Raji (cell line): ENCODE results near the gene RASGEF1B.

Experiments used
- POLR2A ChIP-seq: IDR thresholded peaks from 2 replicates; pipeline ENCODE4 v1.6.1; 2011; ENCODE audit warnings: low read depth, low read length, control low read depth; ENCODE audit not compliant: insufficient read depth

RASGEF1B gene

DNA sequence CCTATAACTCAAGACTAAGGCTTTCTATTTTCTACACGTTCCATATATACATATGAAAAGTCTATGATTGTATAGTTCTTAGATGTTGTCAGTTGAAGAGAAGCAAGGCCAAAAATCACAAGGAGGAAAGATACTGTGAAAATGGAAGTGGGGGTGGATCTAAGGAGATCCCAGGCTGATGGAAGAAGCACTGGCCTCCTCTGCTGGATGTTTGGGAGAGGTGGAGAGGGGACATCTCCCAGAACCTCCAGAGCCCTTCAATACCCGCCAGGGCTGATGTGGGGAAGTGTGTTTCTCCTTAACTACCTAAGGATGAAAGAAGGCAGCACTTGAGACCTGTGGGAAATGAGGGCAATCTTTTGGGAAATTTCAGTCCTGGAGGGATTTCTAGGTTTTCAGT lies 67.4 kb downstream of the RASGEF1B start:
- TF ChIP-seq POLR2A, result no peak

DNA sequence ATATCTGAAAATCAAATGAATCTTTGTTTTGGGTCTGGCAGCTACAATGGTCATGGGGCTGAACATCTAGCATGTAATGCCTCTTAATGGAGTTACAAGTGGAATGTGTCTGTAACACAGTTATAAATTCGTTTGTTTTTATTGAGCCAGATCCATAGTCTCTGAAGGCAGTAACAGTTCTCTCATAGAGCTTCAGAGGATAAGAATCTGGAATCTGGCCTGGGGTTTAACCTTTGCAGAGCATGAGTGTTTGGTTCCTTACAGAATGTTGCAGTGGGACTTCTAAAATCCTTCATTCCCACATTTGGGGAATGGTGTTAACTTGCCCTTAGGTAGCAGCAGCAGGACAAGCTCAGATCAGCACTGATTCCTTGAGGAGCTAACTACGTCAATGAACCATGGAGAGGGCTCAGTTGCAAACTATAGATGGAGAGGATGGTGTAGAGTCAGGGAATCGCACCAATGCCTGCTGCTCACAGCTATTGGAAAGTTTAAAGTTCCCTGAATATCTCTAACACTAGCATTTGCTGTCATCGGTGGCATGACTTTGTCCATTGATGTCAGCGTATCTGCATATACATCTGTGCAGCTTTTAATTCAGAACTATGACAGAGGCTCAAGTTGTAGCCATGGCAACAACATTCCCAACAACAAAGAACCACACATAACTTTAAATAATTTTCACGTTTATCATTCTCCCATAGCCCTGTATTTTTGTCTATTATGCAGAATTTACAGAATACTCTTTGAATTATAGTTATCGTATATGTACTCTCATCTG lies 72.2 kb downstream of the RASGEF1B start:
- TF ChIP-seq POLR2A, result no peak

DNA sequence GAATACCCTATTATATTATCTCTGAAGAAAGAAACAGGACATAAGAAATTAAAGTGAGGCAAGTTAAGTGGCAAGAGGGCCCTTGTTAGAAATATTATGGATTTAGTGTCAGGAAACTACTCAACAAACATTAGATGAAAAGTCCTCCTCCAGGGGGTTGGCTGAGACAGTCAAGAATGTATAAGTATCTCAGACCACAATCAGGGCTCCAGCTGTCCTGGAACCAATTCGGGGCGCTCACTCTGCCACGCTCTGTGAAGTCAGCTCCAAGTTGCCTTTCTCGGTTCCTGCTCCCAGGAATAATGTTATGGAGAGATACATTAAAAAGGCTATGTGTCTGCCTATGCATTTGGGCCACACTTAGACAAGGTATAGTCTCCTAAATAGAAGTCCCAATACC lies 73.3 kb downstream of the RASGEF1B start:
- no peak for TF ChIP-seq POLR2A

DNA sequence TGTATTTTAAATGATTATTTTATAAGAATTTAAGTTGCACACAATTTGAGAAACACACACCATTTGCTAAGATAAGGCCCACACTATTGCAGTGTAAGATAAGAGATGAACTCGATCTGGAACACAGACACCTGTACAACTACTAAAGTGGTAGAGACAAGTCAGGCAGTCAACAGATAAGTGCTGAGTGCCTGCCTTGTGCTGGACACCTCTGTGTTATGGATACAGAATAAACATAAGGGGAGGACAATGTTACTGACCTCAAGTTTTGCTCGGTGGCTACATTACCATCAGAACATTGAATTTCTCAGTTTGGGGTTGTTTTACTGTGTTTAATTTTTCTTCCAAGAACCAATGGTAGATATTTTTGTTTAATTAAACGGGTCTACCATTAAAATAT lies 74.1 kb downstream of the RASGEF1B start:
- TF ChIP-seq POLR2A, result no peak

DNA sequence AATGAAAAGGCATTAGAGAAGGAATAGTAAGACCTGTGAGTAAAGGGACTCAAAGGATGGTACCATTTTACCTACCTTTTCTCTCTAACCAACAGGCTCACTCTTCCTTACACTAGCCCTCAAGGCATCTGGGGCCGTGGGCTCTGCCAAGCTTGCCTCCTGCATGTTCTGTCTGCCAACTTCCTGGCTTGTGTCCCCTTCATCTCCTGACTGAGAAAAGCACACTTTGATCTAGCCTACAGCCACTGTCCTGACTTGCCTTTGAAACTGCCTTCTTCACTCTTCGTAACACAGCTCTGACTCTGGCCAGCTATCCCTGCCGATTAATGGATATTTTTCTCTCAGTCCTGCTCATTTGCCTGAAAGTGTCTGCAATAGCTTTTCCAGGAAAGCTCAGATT lies 76.5 kb downstream of the RASGEF1B start:
- no peak for TF ChIP-seq POLR2A

DNA sequence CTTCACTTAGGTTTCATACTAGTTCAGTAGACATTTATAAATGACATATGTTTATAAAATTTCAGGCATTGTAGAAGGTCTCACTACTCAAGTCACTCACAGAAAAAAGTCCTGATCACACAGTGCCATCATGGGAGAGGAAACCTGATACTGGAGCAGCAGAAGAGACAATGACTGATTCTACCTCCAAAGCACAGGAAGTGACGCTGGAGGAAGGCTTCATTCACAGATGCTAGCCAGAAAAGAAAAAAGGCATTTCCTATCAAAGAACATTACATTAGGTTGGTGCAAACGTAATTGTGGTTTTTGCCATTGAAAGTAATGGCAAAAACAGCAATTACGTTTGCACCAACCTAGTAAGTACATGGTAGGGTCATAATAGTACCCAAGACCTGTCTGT lies 79.5 kb downstream of the RASGEF1B start:
- TF ChIP-seq POLR2A, result no peak

DNA sequence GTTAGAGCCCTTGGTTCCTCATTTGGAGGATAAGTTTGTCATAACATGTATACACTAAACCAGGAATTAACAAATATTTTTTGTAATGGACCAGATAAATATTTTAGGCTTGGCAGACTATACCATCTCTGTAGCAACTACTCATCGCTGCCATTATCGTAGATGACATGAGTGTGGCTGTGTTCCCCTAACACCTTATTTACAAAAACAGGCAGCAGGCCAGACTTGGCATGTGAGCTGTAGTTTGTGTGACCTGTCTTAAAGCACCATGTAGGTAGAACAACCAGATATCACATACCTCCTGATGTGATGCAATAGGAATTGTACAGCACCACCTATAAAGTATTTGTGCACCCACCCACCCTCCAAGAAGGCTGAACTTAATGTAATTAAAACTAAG lies 82.0 kb downstream of the RASGEF1B start:
- TF ChIP-seq POLR2A, result no peak

DNA sequence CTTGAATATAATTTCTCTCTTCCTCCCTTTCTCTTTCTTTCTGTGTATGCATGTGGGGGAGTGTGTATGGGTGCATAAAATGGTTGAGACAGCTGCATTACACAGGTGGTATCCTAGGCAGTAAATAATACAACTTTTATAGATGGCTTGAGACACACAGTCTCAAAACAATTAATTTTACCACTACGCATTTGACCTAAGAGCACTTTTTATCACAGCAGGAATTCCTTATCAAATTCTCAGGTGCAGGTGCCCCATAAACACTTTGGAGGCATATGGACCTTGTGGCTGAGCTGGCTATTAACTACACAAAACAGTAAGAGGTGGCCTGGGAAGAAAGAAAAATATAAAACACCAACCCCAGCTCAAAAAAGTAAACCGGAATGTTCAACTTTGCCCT lies 91.3 kb downstream of the RASGEF1B start:
- TF ChIP-seq POLR2A, result no peak

DNA sequence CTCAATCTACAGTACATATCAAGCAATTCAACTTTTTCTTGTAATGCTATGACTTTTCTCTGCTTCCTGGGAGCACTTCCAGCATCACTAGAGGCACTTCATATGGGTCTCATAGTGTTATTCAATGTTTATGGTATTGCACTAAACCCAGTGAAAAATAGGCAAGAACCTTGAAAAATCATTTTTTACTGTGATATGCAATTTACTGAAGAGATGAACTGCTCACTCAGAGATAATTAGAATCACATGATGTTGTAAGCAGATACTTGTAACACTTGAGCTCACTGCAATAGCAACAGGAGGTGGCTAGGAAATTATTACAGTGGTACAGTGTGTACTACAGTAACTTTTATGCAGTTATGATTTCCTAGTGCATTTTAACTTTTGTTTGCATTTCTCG lies 93.3 kb downstream of the RASGEF1B start:
- TF ChIP-seq POLR2A, result no peak

DNA sequence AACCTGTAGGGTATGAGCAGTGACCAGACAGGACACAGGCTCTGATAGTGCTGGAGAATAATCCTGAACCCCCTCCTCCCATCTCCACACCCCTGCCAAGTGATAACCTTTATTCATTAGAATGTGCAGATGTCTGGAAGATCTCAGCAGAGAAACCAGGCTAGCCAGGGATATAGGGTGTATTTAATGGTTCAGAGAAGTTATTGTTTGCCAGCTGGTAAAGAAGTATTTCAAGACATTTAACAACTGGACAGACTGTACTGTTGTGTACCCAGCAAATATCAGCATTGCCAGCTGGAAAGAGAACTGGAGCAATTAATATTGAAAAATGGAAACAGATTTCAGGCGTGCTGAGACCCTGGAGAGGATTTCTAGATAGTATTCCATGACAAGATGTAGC lies 94.5 kb downstream of the RASGEF1B start:
- no peak for TF ChIP-seq POLR2A

DNA sequence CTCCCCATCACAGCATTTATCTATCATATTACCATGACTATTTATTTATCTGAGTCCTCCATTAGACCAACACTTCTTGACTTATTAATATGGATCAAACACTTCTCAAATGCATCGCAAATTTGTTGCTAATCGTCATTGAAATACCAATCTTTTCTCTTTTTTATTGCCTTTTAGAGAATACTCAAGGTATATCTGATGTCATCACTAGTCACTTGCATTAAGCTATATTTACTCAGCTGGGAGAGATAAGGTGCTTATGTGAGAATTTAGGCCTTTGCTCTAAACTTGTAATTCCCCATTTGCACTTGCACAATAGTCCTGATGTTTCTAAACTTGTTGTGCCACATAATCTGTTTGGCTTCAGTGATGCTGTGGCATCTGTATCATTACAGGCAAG lies 95.0 kb downstream of the RASGEF1B start:
- no peak for TF ChIP-seq POLR2A
